ENCODE data around the gene GREB1. TPM values are rescaled to one million over a fixed set of nuclear protein-coding genes. Genes with fewer than 3 reads are reported as not detected.
A peak's percentile ranks its signal among the peaks of the same experiment; 100 is the strongest.

GREB1 gene
- total and polyA plus RNA-seq, 4 experiments from 2014 or later, result 0.19 to 1.1 TPM; not detected in 2

- Mint-ChIP-seq H3K9me3 (peaks cover 0 to 4% (median 1%) of the 10 kb centered on the region in 8 donors), H3K27ac (no peak overlapping the region), H3K4me3 (no peak overlapping the region), H3K4me1 (no peaks in the 10 kb centered on the region), H3K36me3 (no peaks in the 10 kb centered on the region), H3K27me3 (peaks cover 3 to 8% of the 10 kb centered on the region in 2 donors)
- Histone ChIP-seq H3K4me3 (ENCODE audit: low read length in 2 of 2) (no peak overlapping the region), H3K27ac (ENCODE audit: low read depth, low read length) (no peak overlapping the region), H3K9me3 (ENCODE audit: control insufficient read depth in 1 of 2, low read length in 2 of 2) (no peaks in the 10 kb centered on the region), H3K27me3 (ENCODE audit: insufficient read depth, low read length) (peaks cover 4% of the 10 kb centered on the region), H3K4me1 (ENCODE audit: insufficient read depth, low read length) (no peaks in the 10 kb centered on the region), H3K36me3 (ENCODE audit: insufficient read depth, low read length) (no peaks in the 10 kb centered on the region)
- DNase-seq, result no peak
- ChIA-PET POLR2A (ENCODE audit: partially characterized antibody) (no interaction called here), CTCF (ENCODE audit: partially characterized antibody) (interaction anchor here (1.2 kb wide), 1 partner anchor 20 kb away, joined by 3 read pairs; no protein-coding TSS in a partner anchor)
- intact Hi-C loops (cut with micrococcal nuclease), result no loop called here
These were observed 40.6 kb upstream of the GREB1 start for GRCh38 chr2:11493282-11493681.

DNA sequence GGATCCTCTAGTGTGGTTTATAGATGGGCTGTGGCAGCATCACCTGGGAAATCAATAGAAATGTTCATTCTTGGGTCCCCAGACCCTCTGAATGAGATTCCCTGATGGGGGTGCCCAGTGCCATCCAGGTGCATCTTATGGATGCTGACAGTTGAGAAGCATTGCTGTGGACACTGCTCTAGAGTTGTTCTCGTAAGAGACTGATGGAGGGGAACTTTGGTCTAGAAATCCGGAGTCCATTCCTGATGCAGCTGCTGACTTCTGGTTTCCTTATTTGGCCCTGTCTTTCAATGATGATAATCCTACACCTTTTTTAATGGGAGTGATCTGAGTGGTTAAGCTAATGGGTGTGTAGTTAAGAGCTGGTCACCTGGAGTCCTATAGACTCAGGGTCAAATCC is 39.5 kb upstream of the GREB1 start:
- no peaks in the 10 kb centered on the region for H3K36me3 Mint-ChIP-seq
- H3K27me3 ChIP-seq (ENCODE audit: insufficient read depth, low read length), result peaks cover 4% of the 10 kb centered on the region
- H3K27me3 Mint-ChIP-seq, result peaks cover 3 to 8% of the 10 kb centered on the region in 2 donors
- no peak for DNase-seq
- no peaks in the 10 kb centered on the region for H3K36me3 ChIP-seq (ENCODE audit: insufficient read depth, low read length)
- H3K27ac Mint-ChIP-seq, result no peak overlapping the region
- intact Hi-C loops (cut with micrococcal nuclease), result no loop called here
- H3K4me3 Mint-ChIP-seq, result no peak overlapping the region
- no peak overlapping the region for H3K4me3 ChIP-seq (ENCODE audit: low read length in 2 of 2)
- CTCF ChIA-PET (ENCODE audit: partially characterized antibody), result no interaction called here
- no peaks in the 10 kb centered on the region for H3K4me1 Mint-ChIP-seq
- peaks cover 0 to 4% (median 1%) of the 10 kb centered on the region in 8 donors for H3K9me3 Mint-ChIP-seq
- POLR2A ChIA-PET (ENCODE audit: partially characterized antibody), result no interaction called here
- no peaks in the 10 kb centered on the region for H3K9me3 ChIP-seq (ENCODE audit: control insufficient read depth in 1 of 2, low read length in 2 of 2)
- H3K4me1 ChIP-seq (ENCODE audit: insufficient read depth, low read length), result no peaks in the 10 kb centered on the region
- no peak overlapping the region for H3K27ac ChIP-seq (ENCODE audit: low read depth, low read length)

- ChIA-PET POLR2A (ENCODE audit: partially characterized antibody) (no interaction called here), CTCF (ENCODE audit: partially characterized antibody) (no interaction called here)
- H3K9me3 Mint-ChIP-seq, result no peaks in the 10 kb centered on the region
- peaks cover 0 to 7% (median 4%) of the 10 kb centered on the region in 4 donors for H3K4me1 Mint-ChIP-seq
- H3K27me3 ChIP-seq (ENCODE audit: insufficient read depth, low read length), result peaks cover 4% of the 10 kb centered on the region
- no peak overlapping the region for H3K4me3 Mint-ChIP-seq
- H3K36me3 ChIP-seq (ENCODE audit: insufficient read depth, low read length), result no peaks in the 10 kb centered on the region
- H3K27ac Mint-ChIP-seq, result no peak overlapping the region
- H3K27me3 Mint-ChIP-seq, result peaks cover 3 to 10% of the 10 kb centered on the region in 2 donors
- no peaks in the 10 kb centered on the region for H3K36me3 Mint-ChIP-seq
- no peak overlapping the region for H3K27ac ChIP-seq (ENCODE audit: low read depth, low read length)
- no peak for DNase-seq
- intact Hi-C loops (cut with micrococcal nuclease), result no loop called here
- no peak overlapping the region for H3K4me3 ChIP-seq (ENCODE audit: low read length in 2 of 2)
- no peaks in the 10 kb centered on the region for H3K9me3 ChIP-seq (ENCODE audit: control insufficient read depth in 1 of 2, low read length in 2 of 2)
- no peaks in the 10 kb centered on the region for H3K4me1 ChIP-seq (ENCODE audit: insufficient read depth, low read length)
These were observed 37.8 kb upstream of the GREB1 start for GRCh38 chr2:11495844-11496681.

- DNase-seq, result no peak
- Histone ChIP-seq H3K36me3 (ENCODE audit: insufficient read depth, low read length) (no peaks in the 10 kb centered on the region), H3K4me3 (ENCODE audit: low read length in 2 of 2) (no peak overlapping the region), H3K27ac (ENCODE audit: low read depth, low read length) (no peak overlapping the region), H3K4me1 (ENCODE audit: insufficient read depth, low read length) (no peaks in the 10 kb centered on the region), H3K27me3 (ENCODE audit: insufficient read depth, low read length) (peaks cover 4% of the 10 kb centered on the region), H3K9me3 (ENCODE audit: control insufficient read depth in 1 of 2, low read length in 2 of 2) (no peaks in the 10 kb centered on the region)
- Mint-ChIP-seq H3K4me3 (no peak overlapping the region), H3K27me3 (peaks cover 3 to 17% of the 10 kb centered on the region in 2 donors), H3K27ac (no peak overlapping the region), H3K4me1 (peaks cover 0 to 7% (median 4%) of the 10 kb centered on the region in 4 donors), H3K9me3 (peaks cover 0 to 3% (median 0%) of the 10 kb centered on the region in 8 donors), H3K36me3 (no peaks in the 10 kb centered on the region)
- POLR2A ChIA-PET (ENCODE audit: partially characterized antibody), result no interaction called here
- CTCF ChIA-PET (ENCODE audit: partially characterized antibody), result no interaction called here
- intact Hi-C loops (cut with micrococcal nuclease), result no loop called here
These were observed 35.3 kb upstream of the GREB1 start for GRCh38 chr2:11498543-11499034.

GRCh38 chr2:11499081-11499743 is 34.6 kb upstream of the GREB1 start:
- no peak overlapping the region for H3K27ac ChIP-seq (ENCODE audit: low read depth, low read length)
- intact Hi-C loops (cut with micrococcal nuclease), result no loop called here
- DNase-seq, result no peak
- no peaks in the 10 kb centered on the region for H3K4me1 ChIP-seq (ENCODE audit: insufficient read depth, low read length)
- Mint-ChIP-seq H3K9me3 (peaks cover 0 to 4% (median under 1%) of the 10 kb centered on the region in 8 donors), H3K27me3 (peaks cover 5 to 19% of the 10 kb centered on the region in 2 donors), H3K36me3 (no peaks in the 10 kb centered on the region), H3K27ac (no peak overlapping the region), H3K4me1 (peaks cover 0 to 7% (median 4%) of the 10 kb centered on the region in 4 donors), H3K4me3 (no peak overlapping the region)
- POLR2A ChIA-PET (ENCODE audit: partially characterized antibody), result no interaction called here
- CTCF ChIA-PET (ENCODE audit: partially characterized antibody), result no interaction called here
- H3K27me3 ChIP-seq (ENCODE audit: insufficient read depth, low read length), result peaks cover 4% of the 10 kb centered on the region
- no peaks in the 10 kb centered on the region for H3K9me3 ChIP-seq (ENCODE audit: control insufficient read depth in 1 of 2, low read length in 2 of 2)
- H3K36me3 ChIP-seq (ENCODE audit: insufficient read depth, low read length), result no peaks in the 10 kb centered on the region
- no peak overlapping the region for H3K4me3 ChIP-seq (ENCODE audit: low read length in 2 of 2)

DNA sequence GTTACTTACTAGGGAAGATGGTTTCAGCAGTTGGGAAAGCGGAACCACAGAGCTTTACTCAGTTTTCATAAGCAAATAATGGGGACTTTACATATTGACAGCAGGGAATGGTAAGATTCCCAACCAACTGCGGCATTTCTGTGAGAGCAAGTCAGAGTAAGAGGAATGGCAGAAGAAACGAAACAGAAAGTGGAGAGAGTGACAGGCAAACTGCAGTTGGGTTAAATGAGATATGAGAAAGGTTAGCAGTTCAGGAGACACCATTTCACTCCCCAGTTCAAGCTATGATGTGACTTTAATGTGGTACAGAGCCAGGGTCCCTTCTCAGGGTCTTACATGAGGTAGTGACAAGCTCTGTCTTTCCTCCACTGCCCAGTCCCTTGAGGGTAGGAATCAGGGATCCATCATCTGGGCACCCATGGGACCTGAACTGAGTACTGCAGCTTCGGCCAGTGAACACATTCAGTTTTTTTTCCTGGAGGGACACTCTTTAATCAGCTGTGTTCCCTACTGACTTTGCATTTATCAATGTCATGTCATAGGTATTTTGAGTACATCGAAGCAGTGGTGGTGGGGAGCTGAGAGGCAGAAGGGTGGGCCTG is 33.0 kb upstream of the GREB1 start:
- H3K9me3 ChIP-seq (ENCODE audit: control insufficient read depth in 1 of 2, low read length in 2 of 2), result no peaks in the 10 kb centered on the region
- Mint-ChIP-seq H3K9me3 (peaks cover 0 to 5% (median under 1%) of the 10 kb centered on the region in 8 donors), H3K27ac (no peak overlapping the region), H3K27me3 (peaks cover 8 to 22% of the 10 kb centered on the region in 2 donors), H3K4me1 (peaks cover 0 to 7% (median 4%) of the 10 kb centered on the region in 4 donors), H3K4me3 (peak overlapping the region in 5 of 8 donors; percentile 0 to 39 (median 9)), H3K36me3 (no peaks in the 10 kb centered on the region)
- no peaks in the 10 kb centered on the region for H3K4me1 ChIP-seq (ENCODE audit: insufficient read depth, low read length)
- H3K4me3 ChIP-seq (ENCODE audit: low read length in 2 of 2), result no peak overlapping the region
- H3K27ac ChIP-seq (ENCODE audit: low read depth, low read length), result no peak overlapping the region
- intact Hi-C loops (cut with micrococcal nuclease), result no loop called here
- peaks cover 3% of the 10 kb centered on the region for H3K27me3 ChIP-seq (ENCODE audit: insufficient read depth, low read length)
- no peak for DNase-seq
- ChIA-PET CTCF (ENCODE audit: partially characterized antibody) (no interaction called here), POLR2A (ENCODE audit: partially characterized antibody) (no interaction called here)
- H3K36me3 ChIP-seq (ENCODE audit: insufficient read depth, low read length), result no peaks in the 10 kb centered on the region

DNA sequence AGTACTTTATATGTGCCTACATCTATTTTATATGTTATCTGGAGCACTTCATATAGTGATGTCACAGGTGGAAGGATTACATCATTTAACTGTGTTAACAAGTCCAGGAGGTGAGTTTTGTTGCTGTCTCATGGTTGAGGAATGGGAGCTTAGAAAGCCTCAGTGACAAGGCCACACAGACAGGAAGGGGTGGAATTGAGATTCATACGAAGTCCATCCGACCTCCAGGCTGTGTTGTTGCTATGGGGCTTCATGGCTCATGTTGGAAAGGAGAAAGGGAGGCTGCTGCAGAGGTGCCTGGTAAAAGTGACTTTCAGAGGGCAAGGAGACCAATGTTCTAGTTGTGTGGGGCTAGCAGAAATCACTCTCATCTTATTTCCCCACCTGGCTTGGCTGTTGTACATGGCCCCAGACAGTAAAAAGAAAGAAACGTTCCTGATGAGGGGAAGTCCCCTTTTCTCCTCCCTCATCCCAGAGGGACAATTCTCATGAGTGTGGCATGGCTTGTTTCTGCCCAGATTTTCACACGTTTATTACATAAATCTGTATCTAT is 31.0 kb upstream of the GREB1 start:
- H3K4me3 Mint-ChIP-seq, result no peak overlapping the region
- H3K27ac ChIP-seq (ENCODE audit: low read depth, low read length), result no peak overlapping the region
- no peak for DNase-seq
- CTCF ChIA-PET (ENCODE audit: partially characterized antibody), result no interaction called here
- H3K4me3 ChIP-seq (ENCODE audit: low read length in 2 of 2), result no peak overlapping the region
- no peaks in the 10 kb centered on the region for H3K9me3 ChIP-seq (ENCODE audit: control insufficient read depth in 1 of 2, low read length in 2 of 2)
- H3K4me1 Mint-ChIP-seq, result peaks cover 0 to 7% (median 4%) of the 10 kb centered on the region in 4 donors
- peaks cover 0 to 5% (median under 1%) of the 10 kb centered on the region in 8 donors for H3K9me3 Mint-ChIP-seq
- no peaks in the 10 kb centered on the region for H3K27me3 ChIP-seq (ENCODE audit: insufficient read depth, low read length)
- no peaks in the 10 kb centered on the region for H3K36me3 Mint-ChIP-seq
- H3K4me1 ChIP-seq (ENCODE audit: insufficient read depth, low read length), result no peaks in the 10 kb centered on the region
- peaks cover 7 to 25% of the 10 kb centered on the region in 2 donors for H3K27me3 Mint-ChIP-seq
- intact Hi-C loops (cut with micrococcal nuclease), result no loop called here
- H3K36me3 ChIP-seq (ENCODE audit: insufficient read depth, low read length), result no peaks in the 10 kb centered on the region
- POLR2A ChIA-PET (ENCODE audit: partially characterized antibody), result no interaction called here
- H3K27ac Mint-ChIP-seq, result no peak overlapping the region

Data from CD4-positive, alpha-beta memory T cell (primary cell).